T-helper 22 cell (primary cell): ENCODE data around the gene SERHL2.
"Not testable (repeated sequence)": the region's sequence is repeated elsewhere in the genome, so short reads cannot be mapped to it uniquely, and the experiment has no call there.

Experiments
- DNase-seq: peaks from one replicate; pipeline ENCODE4 v3.0.0-alpha.2; 2020; ENCODE audit warnings: low read depth

SERHL2 gene, protein sequence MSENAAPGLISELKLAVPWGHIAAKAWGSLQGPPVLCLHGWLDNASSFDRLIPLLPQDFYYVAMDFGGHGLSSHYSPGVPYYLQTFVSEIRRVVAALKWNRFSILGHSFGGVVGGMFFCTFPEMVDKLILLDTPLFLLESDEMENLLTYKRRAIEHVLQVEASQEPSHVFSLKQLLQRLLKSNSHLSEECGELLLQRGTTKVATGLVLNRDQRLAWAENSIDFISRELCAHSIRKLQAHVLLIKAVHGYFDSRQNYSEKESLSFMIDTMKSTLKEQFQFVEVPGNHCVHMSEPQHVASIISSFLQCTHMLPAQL

DNA sequence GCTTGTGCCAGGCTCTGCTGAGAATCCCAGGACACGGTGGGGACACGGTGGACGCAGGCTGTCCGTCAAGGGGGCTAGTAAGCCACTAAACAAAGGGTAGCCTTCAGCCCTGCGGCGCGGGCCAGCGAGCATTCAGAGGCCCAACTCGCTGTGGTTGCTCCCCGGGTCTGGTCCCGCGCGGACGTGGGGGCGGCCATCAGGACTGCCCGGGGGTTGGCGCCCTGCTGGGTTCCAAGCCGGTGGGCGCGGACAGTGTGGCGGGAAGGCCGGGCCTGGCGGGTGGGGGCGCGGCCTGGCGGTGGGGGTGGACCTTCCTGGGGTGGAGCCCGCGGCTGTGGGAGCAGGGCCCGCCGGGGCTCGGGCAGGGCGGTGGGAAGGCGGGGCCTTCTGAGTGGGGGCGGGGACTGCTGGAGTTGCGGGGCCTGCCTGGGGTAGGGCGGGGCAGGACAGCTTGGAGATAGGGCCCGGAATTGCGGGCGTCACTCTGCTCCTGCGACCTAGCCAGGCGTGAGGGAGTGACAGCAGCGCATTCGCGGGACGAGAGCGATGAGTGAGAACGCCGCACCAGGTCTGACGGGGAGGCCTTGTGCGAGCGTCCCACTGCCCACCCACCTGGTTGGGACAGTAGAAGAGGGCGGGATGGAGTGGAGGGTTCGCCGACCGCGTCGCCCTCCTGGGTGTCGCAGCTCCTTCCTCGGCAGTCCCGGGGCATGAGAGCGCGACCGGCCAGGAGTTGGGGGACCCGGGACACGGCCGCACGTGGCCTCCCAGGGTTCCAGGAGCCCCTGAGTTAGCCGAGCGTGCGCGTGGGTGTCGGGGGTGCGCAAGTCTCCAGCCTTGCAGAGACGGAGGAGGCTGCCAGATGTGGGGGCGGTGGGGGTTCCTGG lies at the start of gene SERHL2:
Gene SERHL2, plus strand, starts transcription at position 482 of the 887 bp plus-strand sequence. Its CDS starts 65 bp downstream, at position 547.
- DNase-seq, result peak; percentile 73

DNA sequence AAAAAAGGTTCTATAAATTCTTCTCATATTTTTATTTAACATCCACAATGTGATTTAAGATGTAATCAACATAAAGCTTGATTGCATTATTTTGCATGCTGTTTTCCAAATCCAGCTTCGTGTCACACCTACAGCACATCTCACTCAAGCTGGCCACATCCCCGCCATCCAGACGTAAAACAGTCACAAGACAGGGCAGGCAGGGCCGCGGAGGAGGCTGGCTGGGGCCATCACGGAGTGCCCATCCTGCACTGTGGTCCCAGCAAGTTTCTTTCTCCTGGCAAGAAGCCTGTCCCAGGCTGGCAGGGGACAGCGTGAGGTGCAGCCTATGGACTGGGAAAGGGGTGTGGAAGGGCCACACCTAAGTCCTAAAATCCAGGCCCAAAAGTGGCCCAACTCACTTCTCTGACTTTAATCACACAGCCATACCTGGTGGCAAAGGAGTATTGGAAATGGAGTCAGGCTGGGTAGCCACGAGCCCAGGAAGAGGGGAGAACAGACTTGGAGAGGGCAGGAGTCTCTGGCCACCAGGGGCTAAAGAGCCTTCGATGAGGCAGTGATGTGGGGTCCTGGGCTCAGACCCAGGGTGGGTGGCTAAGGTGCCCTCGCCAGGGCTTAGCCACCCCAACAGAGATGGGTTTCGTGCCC lies 45.3 kb upstream of the SERHL2 start:
- DNase-seq, result not testable (repeated sequence)

DNA sequence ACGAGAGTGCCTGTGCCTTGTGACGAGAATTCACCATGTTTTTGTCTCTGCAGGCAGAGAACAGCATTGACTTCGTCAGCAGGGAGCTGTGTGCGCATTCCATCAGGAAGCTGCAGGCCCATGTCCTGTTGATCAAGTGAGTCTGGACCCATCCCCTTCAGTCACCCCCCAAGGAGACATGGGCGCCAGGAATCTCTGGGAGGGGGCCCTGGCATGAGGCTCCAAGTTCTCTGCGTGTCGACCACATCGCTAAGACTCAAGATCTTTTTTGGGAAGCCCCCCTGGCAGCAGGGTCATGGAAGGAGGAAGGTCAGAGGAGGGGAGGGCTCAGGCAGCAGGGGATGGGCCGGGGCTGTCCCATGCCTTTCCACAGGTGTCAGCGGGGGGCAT lies 44.8 kb upstream of the SERHL2 start:
- DNase-seq, result not testable (repeated sequence)

DNA sequence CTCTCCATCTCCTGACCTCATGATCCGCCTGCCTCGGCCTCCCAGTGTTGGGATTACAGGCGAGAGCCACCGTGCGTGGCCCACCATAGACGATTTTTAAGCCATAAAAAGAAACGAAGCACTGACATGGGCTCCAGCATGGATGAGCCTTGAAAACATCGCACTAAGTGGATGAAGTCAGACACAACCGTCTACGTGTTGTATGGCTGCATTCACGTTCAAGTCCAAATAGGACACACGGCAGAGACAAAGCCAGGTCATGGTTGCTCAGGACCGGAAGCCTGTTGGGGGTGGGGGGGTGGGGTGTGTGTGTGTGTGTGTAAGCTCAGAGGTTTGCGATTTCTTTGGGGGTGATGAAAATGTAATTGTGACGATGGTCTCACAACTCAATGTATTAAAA lies 44.2 kb upstream of the SERHL2 start:
- no peak for DNase-seq

DNA sequence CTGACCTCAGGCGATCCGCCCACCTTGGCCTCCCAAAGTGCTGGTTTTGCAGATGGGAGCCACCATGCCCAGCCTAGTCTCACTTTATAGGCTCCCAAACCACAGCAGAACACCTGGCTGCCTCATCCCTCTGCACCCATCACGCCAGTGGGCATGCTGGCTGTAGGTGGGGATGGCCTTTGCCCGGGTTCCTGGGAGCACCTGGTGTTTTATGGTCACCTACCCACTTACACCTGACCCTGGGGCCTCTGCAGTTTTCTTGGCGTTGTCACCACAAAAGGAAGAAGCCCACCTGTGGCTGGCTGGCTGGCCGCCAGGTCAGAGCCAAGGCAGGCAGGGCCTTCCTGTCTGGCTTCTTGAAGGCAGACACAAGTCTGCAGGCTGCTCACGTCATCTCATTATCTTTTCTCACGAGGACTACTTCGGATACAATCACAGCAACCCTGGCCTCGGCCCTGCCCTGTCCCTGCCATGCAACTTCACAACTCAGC lies 42.3 kb upstream of the SERHL2 start:
- DNase-seq, result no peak

DNA sequence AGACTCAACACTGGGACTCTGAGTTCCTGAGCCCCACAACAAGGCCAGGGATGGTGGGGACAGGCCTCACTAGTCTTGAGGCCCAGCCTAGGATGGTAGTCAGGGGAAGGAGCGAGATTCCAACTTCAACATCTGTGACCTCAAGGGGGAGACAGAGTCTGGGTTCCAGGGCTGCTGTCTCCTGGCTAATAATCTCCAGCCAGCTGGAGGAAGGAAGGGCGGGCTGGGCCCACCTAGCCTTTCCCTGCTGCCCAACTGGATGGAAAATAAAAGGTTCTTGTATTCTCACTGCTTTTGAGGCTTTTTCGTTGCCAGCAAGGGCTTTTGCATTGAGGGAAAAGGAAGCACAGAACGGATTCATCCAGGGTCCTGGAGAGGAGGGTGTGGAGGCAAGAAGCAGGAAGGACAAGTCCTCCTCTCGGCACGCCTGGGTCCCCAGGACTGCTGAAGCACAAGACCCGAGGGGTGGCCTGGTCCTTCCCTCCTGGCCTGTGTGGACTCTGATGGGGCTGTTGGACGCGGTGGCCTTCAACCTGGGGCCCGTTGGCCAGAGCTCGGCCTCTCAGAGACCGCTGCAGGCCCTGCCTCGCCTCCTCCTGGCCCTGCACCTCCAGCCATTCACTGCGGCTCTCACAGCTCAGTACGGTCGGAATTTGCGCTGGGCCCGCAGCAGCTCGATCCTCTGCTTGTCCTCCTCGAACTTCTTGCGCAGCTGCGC lies 41.3 kb upstream of the SERHL2 start:
- not testable (repeated sequence) for DNase-seq

DNA sequence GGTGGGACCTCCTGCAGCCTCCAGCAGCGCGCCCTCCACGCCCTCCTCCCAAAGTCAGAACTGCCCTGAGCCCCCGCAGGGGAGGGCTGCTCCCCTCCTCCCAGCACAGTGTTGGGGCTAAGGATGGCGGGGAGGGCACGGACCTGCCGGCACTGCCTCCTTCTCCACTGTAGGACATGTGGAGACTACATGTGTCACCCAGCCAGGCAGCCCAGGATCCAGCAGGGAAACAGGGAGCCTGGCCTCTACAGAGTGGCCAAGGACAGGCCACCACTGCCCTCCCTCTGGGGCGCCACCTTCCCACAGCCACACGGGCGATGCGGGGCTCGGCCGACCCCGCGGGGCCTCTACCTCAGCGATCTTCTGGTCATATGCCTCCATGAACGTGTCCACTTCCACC lies 39.4 kb upstream of the SERHL2 start:
- not testable (repeated sequence) for DNase-seq

DNA sequence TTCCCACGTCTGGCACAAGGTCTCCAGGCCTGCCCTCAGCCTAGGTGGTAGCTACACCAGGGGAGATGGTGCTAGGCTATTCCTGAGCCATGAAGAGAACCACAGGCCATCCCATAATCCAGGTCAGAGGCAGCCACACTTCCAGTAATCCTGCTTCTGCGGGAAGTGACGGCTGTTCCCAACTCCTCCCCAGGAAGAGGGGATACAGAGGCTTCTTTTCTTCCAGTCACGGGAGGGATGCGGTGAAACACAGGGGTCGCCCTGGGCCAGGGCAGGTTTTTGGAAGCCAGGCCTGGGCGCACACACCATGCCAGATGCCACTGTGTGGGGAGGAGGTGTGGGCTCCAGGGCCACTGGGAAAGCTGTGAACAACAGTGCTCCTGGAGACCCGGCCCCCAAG lies 38.5 kb upstream of the SERHL2 start:
- DNase-seq, result not testable (repeated sequence)

DNA sequence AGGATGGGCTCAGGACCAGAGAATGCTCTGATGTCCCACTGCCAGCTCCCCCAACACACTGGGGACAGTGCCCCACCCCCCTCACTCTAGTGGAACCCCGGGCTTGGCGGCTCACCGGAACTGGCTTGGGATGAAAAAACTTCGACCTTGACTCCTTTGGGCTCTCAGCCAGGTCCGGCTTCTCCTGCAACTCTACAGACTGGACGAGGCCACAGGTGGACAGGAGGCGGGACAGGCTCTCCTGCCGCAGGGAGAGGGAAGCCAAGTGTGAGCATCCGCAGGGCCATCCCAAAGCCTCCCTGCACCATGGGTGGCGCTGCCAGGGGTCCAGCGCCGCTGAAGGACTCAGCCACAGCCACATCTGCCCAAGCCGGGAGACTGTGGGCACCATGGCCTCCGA lies 37.9 kb upstream of the SERHL2 start:
- no peak for DNase-seq

DNA sequence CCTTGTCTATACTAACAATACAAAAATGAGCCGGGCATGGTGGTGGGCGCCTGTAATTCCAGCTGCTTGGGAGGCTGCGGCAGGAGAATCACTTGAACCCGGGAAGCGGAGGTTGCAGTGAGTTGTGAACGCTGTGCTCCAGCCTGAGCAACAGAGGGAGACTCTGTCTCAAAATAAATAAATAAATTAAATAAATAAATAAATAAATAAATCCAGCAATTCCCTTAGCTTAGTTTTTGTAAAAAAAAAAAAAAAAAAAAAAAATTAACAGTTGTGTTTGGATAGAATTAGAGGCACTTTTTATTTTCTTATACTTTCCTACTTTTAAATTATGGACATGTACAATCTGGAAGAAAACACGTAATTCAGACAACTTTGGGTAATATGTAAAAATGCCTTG lies 36.7 kb upstream of the SERHL2 start:
- not testable (repeated sequence) for DNase-seq

DNA sequence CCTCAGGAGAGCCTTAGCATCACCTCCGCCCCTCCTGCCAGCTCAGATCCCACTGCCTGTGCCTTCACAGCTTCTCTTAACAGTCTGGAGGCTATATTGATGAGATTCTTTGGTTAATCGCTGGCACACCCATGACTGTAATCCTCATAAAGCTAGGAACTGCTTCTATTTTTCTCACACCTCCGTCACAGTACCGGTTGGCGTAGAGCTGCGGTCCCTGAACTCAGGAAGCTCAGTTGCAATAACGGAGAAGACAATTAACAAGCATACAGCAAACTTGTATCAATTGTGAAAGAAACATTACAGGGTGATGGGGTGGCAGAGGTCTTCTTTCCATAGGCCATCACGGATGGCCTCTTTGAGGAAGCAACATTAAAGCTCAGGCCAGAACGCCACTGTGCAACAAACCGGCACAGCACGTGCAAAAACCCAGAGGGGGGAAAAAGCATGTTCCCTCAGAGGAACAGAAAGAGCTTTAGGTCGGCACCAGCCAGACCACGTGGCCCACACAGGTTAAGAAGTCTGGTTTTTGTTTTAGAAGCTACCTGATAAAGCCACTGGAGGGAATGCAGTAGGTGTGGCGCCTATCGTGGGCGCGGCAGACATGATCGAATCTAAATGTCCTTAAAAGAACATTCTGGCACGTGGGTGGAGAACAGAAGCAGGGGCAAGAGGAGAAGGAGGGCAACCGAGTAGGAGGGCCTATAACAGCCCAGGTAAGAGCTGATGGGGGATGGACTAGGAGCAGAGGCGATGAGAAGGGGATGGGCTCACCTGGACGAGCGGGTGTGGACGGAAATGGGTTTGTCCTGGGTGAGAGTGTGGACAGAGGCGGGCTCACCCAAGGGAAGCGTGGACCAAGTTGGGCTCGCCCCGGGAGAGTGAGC lies 34.9 kb upstream of the SERHL2 start:
- DNase-seq, result not testable (repeated sequence)

DNA sequence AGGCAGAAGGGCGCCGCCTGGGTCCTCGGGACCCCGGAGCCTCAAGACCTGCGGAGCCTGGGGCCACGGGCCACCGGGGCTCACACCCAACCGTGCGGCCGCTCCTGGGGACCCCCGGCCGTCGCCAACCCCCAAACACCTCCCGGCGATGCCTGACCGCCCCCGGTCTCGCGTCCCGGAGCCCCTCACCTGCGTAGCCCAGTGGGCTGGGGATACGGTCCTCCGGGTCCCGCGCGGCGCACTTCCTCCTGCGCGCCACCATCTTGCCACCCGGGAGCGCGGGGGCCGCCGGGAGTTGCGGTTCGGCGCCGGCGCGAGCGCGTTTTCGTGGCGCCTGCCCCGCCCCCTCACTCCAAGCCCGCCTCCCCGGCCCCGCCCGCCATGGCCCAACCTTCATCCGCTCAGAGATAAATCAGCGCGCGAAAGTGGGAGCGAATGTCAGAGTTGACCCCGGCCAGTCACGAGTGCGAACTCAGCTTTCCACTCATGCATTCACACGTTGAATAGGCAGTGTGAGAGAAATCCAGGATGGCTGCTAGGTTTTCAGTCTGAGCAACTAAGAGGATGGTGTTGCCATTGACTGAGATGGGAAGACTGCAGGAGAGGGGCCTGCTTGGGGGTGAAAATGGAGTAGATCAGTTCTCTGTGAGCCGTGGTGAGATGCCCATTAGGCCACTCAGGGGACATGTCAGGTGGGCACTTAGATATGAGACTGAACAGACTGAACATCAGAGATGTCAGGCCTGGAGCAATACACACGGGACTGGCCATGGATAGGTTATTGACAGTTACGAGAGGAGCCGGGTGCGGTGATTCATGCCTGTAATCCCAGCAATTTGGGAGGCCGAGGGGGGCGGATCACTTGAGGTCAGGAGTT lies 34.0 kb upstream of the SERHL2 start, which contains the start of gene RRP7A:
Gene RRP7A, minus strand, starts transcription at position 272 of the 877 bp plus-strand sequence. Its CDS starts 10 bp downstream, at position 262.
- peak; percentile 71 for DNase-seq

DNA sequence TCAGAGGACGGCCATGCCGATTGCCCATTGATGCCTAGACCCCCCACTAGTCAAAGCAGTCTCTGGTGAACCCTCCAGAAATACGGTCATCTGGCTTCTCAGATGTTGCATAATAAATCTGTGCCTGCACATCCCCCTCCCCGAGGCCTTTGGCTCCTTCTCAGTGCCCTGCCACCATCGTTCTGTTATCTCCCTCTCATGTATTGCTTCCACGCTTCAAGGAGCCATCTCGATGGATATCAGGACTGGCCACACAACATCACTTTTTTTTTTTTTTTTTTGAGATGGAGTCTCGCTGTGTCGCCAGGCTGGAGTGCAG lies 32.6 kb upstream of the SERHL2 start:
- DNase-seq, result no peak

DNA sequence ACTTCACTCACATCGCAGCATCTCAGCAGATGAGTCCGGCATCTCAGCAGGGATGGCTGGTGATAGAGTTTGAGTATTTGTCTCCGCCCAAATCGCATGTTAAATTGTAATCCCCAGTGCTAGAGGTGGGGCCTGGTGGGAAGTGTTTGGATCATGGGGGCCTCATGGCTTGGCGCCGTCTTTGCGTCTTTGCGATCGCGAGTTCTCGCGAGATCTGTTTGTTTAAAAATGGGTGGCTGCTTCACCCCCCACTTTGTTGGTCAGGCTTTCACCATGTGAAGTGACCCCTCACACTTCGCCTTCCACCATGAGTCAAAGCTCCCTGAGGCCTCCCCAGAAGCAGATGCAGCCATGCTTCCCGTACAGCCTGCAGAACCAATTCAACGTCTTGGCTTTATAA lies 31.2 kb upstream of the SERHL2 start:
- no peak for DNase-seq

DNA sequence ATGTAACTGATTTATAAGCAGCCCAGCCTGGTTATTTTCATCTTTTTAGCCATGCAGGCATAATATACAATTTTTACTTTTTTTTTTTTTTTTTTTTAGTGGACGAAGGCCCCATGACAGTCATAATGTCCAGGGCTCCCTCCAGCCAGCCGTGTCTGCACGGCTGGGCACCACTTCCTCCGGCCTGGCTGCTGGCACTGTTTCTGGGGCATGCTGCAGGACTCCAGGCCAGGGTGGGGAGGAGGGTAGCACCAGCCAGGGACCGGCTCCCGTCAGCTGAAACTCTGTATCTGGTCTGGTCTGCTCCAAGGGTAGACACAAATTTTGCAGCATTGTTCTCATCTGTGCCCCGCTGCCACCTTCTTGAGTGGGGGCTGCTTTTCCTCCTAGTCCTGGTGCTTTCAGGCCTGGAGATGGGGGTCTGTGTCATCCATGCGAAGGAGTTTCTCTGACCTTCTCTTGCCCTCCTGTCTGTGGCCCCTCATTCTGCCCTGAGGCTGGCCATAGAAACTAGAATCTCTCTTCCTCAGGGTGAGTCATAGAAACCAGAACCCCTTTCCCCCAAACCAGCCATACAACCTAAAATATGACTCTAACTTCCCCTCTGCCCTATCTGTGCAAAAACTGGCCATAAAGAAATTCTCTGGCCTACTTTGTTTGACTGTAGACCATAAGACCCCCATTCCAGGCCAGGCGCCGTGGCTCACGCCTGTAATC lies 25.0 kb upstream of the SERHL2 start:
- no peak for DNase-seq

DNA sequence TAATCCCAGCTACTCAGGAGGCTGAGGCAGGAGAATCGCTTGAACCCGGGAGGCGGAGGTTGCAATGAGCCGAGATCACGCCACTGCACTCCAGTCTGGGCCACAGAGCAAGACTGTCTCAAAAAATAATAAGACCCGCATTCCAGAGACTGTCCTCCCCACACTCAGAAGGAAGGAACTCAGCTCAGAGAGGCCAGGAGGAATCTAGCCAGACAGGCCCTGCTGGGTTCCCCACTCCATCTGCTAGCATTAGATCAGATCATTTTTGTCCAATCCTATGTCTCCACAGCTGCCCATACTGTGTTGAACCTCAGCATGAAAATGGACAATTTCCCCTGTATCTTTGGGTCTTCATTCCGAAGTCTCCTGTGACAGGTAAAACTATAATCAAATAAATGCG lies 24.3 kb upstream of the SERHL2 start:
- not testable (repeated sequence) for DNase-seq

DNA sequence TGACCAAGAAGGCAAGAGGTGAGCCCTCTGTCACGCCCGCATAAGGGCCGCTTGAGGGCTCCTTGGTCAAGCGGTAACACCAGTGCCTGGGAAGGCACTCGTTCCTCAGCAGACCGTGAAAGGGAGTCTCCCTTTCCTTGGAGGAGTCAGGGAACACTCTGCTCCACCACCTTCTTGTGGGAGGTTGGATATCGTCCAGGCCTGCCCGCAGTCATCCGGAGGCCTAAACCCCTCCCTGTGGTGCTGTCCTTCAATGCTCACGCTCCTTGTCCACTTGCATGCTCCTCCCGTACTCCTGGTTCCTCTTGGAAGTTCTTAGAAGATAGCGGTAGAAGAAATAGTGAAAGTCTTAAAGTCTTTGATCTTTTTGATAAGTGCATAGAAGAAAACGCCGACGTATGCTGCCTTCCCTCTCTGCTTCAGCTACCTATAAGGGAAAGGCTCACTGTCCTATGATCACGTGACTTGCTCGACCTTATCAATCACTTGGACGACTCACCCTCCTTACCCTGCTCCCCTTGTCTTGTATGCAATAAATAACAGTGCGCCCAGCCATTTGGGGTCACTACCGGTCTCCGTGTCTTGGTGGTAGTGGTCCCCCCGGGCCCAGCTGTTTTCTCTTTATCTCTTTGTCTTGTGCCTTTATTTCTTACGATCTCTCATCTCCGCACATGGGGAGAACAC lies 22.2 kb upstream of the SERHL2 start:
- not testable (repeated sequence) for DNase-seq

DNA sequence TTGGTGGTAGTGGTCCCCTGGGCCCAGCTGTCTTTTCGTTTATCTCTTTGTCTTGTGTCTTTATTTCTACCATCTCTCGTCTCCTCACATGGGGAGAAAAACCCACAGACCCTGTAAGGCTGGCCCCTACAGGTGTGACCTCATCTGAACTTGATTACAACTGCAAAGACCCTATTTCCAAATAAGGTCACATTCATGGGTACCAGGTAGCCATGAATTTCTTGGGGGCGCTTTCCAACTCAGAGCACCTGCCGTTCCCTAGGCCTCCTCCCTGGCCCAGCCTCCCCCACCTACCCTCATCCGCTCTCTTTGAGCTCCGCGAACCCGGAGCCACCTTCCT lies 20.1 kb upstream of the SERHL2 start:
- DNase-seq, result no peak
